Measurements from ENCODE around the gene JAG1. TPM values are rescaled to one million over a fixed set of nuclear protein-coding genes. Genes with fewer than 3 reads are reported as not detected.

Gene JAG1
- total and polyA plus RNA-seq, 4 donors = 22.4 to 226 (median 150) TPM

DNA sequence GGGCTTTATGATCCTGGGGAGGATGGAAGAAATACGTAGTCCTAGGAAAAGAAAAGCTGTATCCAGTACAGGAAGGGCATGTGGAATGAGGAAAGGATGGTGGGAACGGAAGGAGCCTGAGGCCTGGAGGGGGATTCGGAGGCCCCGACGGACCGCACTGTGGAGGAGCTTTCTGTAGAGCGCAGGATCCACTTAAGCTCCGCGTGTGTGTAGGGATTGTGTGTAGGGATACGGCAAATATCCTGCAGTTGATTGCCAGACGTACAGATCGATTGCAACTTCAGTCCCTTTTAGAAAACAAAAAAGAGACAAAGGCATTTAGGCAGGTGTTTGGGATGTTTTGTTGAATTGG is 32.6 kb upstream of the JAG1 start:
- Histone ChIP-seq H3K27ac (ENCODE audit: low read depth in 1 of 2, low read length in 2 of 2) (no peak overlapping the region), H3K9me3 (ENCODE audit: control insufficient read depth, low read length) (no peaks in the 10 kb centered on the region), H3K4me1 (ENCODE audit: control insufficient read depth in 1 of 2, insufficient read depth in 2 of 2, low read length in 2 of 2) (peaks cover 1 to 6% of the 10 kb centered on the region in 2 donors), H3K27me3 (ENCODE audit: control insufficient read depth in 1 of 2, insufficient read depth in 2 of 2, low read length in 1 of 2) (no peaks in the 10 kb centered on the region), H3K36me3 (ENCODE audit: control insufficient read depth in 1 of 2, insufficient read depth in 2 of 2, low read length in 1 of 2) (no peaks in the 10 kb centered on the region), H3K4me3 (ENCODE audit: low read length in 2 of 2) (no peak overlapping the region)
- DNase-seq (no peak), ATAC-seq (ENCODE audit: low FRiP score) (no peak)
- intact Hi-C loops (cut with DNase I) = loop anchor here in 1 of 2 donors (10.0 kb wide), 1 partner anchor 158 kb away; no protein-coding TSS in a partner anchor
- 91 to 95% methylated on average over 12 of the region's 12 CpGs for WGBS, 2 donors

DNA sequence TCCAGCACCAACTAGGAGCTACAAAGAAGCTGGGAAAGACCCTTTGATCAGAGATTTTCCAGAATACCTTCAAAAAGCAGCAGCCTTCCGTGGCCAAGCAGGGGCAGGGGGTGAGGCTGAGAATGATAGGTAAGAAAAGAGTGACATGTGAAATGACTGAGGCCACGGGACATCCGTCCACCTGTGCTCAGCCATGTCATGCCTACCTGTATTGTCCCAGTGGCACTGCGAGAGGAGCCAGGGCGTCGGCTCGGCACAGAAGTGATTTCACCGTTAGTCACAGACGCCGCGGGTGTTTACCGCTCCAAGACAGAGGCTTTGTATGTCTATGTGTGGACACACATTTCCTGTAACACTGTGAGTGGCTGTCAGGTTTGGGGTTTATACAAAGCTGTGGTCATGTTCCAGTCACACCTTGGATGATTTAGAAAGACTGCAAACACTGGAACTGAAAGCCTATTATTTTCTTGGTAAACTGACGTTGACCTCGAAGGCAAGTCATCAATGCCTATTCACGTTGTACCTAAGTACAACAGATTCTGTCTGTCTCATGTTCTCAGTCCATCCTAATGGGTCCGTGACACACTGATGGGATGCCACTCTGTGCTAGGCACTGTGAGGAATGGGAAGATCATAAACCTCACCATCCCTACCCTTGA is 32.1 kb upstream of the JAG1 start:
- 97 to 98% methylated on average over 16 of the region's 16 CpGs for WGBS, 2 donors
- no peak overlapping the region for H3K27ac ChIP-seq (ENCODE audit: low read depth in 1 of 2, low read length in 2 of 2)

DNA sequence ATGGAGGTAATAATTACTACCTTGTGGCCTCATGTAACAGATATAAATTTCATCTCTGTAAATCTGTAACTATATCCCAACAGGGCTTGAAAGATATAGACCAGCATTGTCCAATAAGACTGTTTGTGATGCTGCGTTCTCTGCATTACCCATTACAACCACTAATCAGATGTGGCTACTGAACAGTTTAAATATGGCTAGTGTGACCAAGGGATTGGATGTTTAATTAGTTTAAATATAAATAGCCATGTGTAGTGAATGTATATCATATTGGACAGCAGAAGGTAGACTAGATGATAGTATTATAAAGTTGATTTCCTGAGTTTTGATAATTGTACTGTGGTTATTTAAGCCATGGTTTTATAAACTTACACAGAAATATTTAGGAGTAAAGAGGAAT is 27.8 kb upstream of the JAG1 start:
- H3K4me1 ChIP-seq (ENCODE audit: control insufficient read depth in 1 of 2, insufficient read depth in 2 of 2, low read length in 2 of 2) = peaks cover 0 to 4% of the 10 kb centered on the region in 2 donors
- H3K9me3 ChIP-seq (ENCODE audit: control insufficient read depth, low read length) = no peaks in the 10 kb centered on the region
- 98 to 100% methylated on average over 1 of the region's 1 CpG for WGBS, 2 donors
- no peak overlapping the region for H3K4me3 ChIP-seq (ENCODE audit: low read length in 2 of 2)
- no peak for DNase-seq
- intact Hi-C loops (cut with DNase I) = loop anchor here in 1 of 2 donors (10.0 kb wide), 1 partner anchor 163 kb away; no protein-coding TSS in a partner anchor
- H3K36me3 ChIP-seq (ENCODE audit: control insufficient read depth in 1 of 2, insufficient read depth in 2 of 2, low read length in 1 of 2) = no peaks in the 10 kb centered on the region
- H3K27me3 ChIP-seq (ENCODE audit: control insufficient read depth in 1 of 2, insufficient read depth in 2 of 2, low read length in 1 of 2) = no peaks in the 10 kb centered on the region
- H3K27ac ChIP-seq (ENCODE audit: low read depth in 1 of 2, low read length in 2 of 2) = no peak overlapping the region
- no peak for ATAC-seq (ENCODE audit: low FRiP score)

More for the DNA sequence above, 32.1 kb upstream of the JAG1 start:
- H3K36me3 ChIP-seq (ENCODE audit: control insufficient read depth in 1 of 2, insufficient read depth in 2 of 2, low read length in 1 of 2) = no peaks in the 10 kb centered on the region
- DNase-seq (no peak), ATAC-seq (ENCODE audit: low FRiP score) (no peak)
- no peaks in the 10 kb centered on the region for H3K27me3 ChIP-seq (ENCODE audit: control insufficient read depth in 1 of 2, insufficient read depth in 2 of 2, low read length in 1 of 2)
- H3K4me3 ChIP-seq (ENCODE audit: low read length in 2 of 2) = no peak overlapping the region
- intact Hi-C loops (cut with DNase I) = loop anchor here in 1 of 2 donors (10.0 kb wide), 1 partner anchor 159 kb away; no protein-coding TSS in a partner anchor
- peaks cover 1 to 4% of the 10 kb centered on the region in 2 donors for H3K4me1 ChIP-seq (ENCODE audit: control insufficient read depth in 1 of 2, insufficient read depth in 2 of 2, low read length in 2 of 2)
- no peaks in the 10 kb centered on the region for H3K9me3 ChIP-seq (ENCODE audit: control insufficient read depth, low read length)

DNA sequence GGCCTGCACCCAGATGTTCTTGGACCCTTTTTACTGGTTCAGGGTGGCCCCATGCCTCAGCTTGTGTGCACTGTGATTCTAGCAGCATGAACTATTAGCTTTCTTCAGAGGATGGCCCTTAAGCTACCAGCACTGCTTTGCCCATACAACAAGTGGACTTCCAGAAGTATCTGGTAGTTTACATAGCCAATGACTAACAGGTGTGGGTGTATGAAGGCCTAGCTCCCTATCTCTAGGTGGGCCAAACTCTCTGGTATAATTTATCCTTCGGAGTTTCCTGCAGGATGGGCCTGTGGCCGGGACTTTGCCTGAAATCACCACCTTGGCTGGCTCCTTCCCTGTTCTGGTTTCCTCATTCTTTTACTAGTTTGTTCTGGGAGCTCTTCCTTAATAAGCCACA is 26.1 kb upstream of the JAG1 start:
- no peaks in the 10 kb centered on the region for H3K27me3 ChIP-seq (ENCODE audit: control insufficient read depth in 1 of 2, insufficient read depth in 2 of 2, low read length in 1 of 2)
- no peaks in the 10 kb centered on the region for H3K9me3 ChIP-seq (ENCODE audit: control insufficient read depth, low read length)
- H3K4me1 ChIP-seq (ENCODE audit: control insufficient read depth in 1 of 2, insufficient read depth in 2 of 2, low read length in 2 of 2) = peaks cover 0 to 4% of the 10 kb centered on the region in 2 donors
- no peak overlapping the region for H3K4me3 ChIP-seq (ENCODE audit: low read length in 2 of 2)
- whole genome bisulfite sequencing, 2 donors = 62 to 67% methylated on average over 2 of the region's 2 CpGs
- no peaks in the 10 kb centered on the region for H3K36me3 ChIP-seq (ENCODE audit: control insufficient read depth in 1 of 2, insufficient read depth in 2 of 2, low read length in 1 of 2)
- no peak for DNase-seq
- intact Hi-C loops (cut with DNase I) = loop anchor here in 1 of 2 donors (10.0 kb wide), 1 partner anchor 165 kb away; no protein-coding TSS in a partner anchor
- no peak overlapping the region for H3K27ac ChIP-seq (ENCODE audit: low read depth in 1 of 2, low read length in 2 of 2)
- no peak for ATAC-seq (ENCODE audit: low FRiP score)

DNA sequence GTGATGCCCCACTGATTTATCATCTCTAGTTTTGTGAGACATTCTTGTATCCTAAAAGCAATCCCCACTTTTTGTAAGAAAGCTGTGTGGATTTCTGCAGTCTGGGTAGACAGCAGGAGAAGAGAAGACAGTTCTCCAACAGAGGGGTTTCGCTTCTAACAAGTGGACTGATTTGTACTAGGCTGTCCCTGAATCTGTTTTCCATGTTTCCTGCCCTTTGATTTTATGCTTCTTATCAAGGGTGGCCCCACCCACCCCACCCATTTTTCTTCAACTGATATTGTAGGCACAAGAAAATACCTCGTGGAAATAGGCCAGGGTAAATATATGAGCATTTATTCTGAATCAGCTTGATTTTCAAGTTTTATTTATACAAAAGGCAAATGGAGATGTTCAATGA is 25.7 kb upstream of the JAG1 start:
- H3K36me3 ChIP-seq (ENCODE audit: control insufficient read depth in 1 of 2, insufficient read depth in 2 of 2, low read length in 1 of 2) = no peaks in the 10 kb centered on the region
- DNase-seq = no peak
- intact Hi-C loops (cut with DNase I) = no loop called here
- 52 to 54% methylated on average over 2 of the region's 2 CpGs for WGBS, 2 donors
- H3K9me3 ChIP-seq (ENCODE audit: control insufficient read depth, low read length) = no peaks in the 10 kb centered on the region
- no peaks in the 10 kb centered on the region for H3K27me3 ChIP-seq (ENCODE audit: control insufficient read depth in 1 of 2, insufficient read depth in 2 of 2, low read length in 1 of 2)
- no peak overlapping the region for H3K27ac ChIP-seq (ENCODE audit: low read depth in 1 of 2, low read length in 2 of 2)
- no peak overlapping the region for H3K4me3 ChIP-seq (ENCODE audit: low read length in 2 of 2)
- no peak for ATAC-seq (ENCODE audit: low FRiP score)
- peaks cover 0 to 4% of the 10 kb centered on the region in 2 donors for H3K4me1 ChIP-seq (ENCODE audit: control insufficient read depth in 1 of 2, insufficient read depth in 2 of 2, low read length in 2 of 2)

DNA sequence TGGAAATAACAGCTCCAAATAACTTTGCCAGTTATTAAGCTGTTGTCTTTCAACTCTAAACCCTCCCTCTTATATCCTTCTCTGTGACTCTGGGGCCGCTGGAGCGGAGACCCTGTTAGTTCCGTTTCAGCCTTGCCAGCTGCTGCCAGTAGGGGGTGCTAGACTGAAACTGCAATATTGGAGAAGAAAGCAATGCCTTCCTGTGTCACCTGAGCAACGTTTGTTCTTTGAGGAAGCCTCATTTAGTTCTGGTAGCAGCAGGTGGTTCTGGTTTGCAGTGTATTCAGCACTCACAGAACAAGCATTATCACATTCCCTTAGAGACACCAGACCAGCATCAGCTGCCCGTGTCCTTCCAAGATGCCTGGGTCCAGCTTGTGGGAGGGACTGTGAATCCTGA is 22.9 kb upstream of the JAG1 start:
- Histone ChIP-seq H3K36me3 (ENCODE audit: control insufficient read depth in 1 of 2, insufficient read depth in 2 of 2, low read length in 1 of 2) (no peaks in the 10 kb centered on the region), H3K4me3 (ENCODE audit: low read length in 2 of 2) (no peak overlapping the region), H3K9me3 (ENCODE audit: control insufficient read depth, low read length) (no peaks in the 10 kb centered on the region), H3K4me1 (ENCODE audit: control insufficient read depth in 1 of 2, insufficient read depth in 2 of 2, low read length in 2 of 2) (peaks cover 0 to 4% of the 10 kb centered on the region in 2 donors), H3K27me3 (ENCODE audit: control insufficient read depth in 1 of 2, insufficient read depth in 2 of 2, low read length in 1 of 2) (no peaks in the 10 kb centered on the region), H3K27ac (ENCODE audit: low read depth in 1 of 2, low read length in 2 of 2) (no peak overlapping the region)
- DNase-seq (no peak), ATAC-seq (ENCODE audit: low FRiP score) (no peak)
- 79 to 81% methylated on average over 5 of the region's 5 CpGs for WGBS, 2 donors
- intact Hi-C loops (cut with DNase I) = no loop called here

DNA sequence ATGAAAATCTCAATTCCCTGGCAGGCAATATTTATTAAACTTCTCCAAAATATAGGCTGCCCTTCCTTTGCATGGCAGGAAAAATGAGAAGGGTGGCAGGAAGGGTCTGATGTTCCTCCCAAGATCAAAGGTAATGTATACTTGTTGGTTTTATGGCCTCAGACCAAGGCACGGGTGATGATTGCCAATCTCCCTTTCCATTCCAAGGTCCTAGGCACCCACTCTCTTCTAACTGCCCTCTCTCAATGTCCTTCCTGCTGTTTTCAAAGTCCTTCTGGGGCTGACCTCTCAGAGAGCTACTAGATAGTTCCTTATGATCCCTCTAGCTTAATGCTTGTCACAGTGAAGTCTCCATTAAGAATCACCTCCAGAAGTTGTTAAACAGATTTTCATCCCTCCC is 15.6 kb upstream of the JAG1 start:
- H3K27ac ChIP-seq (ENCODE audit: low read depth in 1 of 2, low read length in 2 of 2) = no peak overlapping the region
- intact Hi-C loops (cut with DNase I) = no loop called here
- no peaks in the 10 kb centered on the region for H3K27me3 ChIP-seq (ENCODE audit: control insufficient read depth in 1 of 2, insufficient read depth in 2 of 2, low read length in 1 of 2)
- H3K36me3 ChIP-seq (ENCODE audit: control insufficient read depth in 1 of 2, insufficient read depth in 2 of 2, low read length in 1 of 2) = no peaks in the 10 kb centered on the region
- peaks cover 3% of the 10 kb centered on the region for H3K9me3 ChIP-seq (ENCODE audit: control insufficient read depth, low read length)
- H3K4me3 ChIP-seq (ENCODE audit: low read length in 2 of 2) = no peak overlapping the region
- no peak for DNase-seq
- ATAC-seq (ENCODE audit: low FRiP score) = no peak
- H3K4me1 ChIP-seq (ENCODE audit: control insufficient read depth in 1 of 2, insufficient read depth in 2 of 2, low read length in 2 of 2) = no peaks in the 10 kb centered on the region
- 73 to 77% methylated on average over 1 of the region's 1 CpG for WGBS, 2 donors

DNA sequence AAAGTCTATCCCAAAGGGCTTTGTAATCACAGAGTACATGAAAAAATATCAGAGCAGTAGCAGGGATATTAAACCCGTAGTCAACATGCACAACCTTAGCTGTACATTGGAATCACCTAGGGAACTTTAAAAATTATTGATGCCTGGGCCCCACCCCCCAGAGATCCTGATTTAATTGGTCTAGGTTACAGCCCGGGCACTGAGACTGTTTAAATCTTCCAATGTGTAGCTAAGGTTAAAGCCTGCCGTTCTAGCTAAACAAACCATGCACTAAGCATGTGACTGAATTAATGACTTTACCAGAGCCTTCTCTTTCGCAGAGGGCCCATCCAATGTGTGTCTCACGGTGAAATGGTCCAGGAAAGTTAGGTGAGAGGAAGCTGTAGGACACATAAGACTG is 14.1 kb upstream of the JAG1 start:
- H3K4me1 ChIP-seq (ENCODE audit: control insufficient read depth in 1 of 2, insufficient read depth in 2 of 2, low read length in 2 of 2) = no peaks in the 10 kb centered on the region
- WGBS, 2 donors = 91 to 93% methylated on average over 5 of the region's 5 CpGs
- DNase-seq = no peak
- no peak overlapping the region for H3K27ac ChIP-seq (ENCODE audit: low read depth in 1 of 2, low read length in 2 of 2)
- H3K27me3 ChIP-seq (ENCODE audit: control insufficient read depth in 1 of 2, insufficient read depth in 2 of 2, low read length in 1 of 2) = no peaks in the 10 kb centered on the region
- peaks cover 3% of the 10 kb centered on the region for H3K9me3 ChIP-seq (ENCODE audit: control insufficient read depth, low read length)
- ATAC-seq (ENCODE audit: low FRiP score) = no peak
- H3K4me3 ChIP-seq (ENCODE audit: low read length in 2 of 2) = no peak overlapping the region
- no peaks in the 10 kb centered on the region for H3K36me3 ChIP-seq (ENCODE audit: control insufficient read depth in 1 of 2, insufficient read depth in 2 of 2, low read length in 1 of 2)
- intact Hi-C loops (cut with DNase I) = no loop called here

DNA sequence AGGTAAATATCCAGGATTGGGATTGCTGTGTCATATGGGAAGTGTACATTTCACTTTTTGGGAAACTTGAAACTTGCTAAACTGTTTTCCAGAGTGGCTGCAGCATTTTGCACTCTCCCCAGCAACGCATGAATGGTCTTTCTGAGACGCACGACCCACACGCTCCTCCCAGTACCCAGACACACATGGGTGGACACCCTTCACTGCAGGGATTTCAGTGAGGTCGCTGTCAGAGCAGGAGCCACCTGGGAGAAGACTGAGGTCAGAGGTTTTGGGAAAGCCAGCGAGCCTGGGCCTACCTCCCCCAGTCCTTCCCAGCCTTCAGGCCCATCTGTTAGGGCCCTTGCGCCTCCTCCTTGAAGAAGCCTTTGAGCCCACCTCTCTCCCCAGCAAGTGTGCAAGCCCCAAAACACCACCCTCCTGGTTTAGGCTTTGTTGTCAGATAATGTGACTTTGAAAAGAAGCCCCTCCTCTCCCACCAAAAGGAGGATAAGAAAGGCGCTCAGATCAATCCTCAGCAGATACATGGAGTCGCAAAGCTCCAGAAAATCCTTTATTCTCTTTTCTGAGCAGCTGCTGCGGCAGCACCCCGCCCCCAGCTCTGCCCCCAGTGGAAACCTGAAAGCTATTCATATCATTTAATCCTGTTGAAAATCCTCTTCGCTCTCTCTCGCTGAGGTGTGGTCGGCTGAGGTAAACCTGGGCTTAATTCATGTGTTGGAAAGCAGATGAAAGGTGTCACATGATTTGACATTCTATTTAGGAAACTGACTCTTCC is 12.7 kb upstream of the JAG1 start:
- H3K4me3 ChIP-seq (ENCODE audit: low read length in 2 of 2) = no peak overlapping the region
- WGBS, 2 donors = 97% methylated on average over 14 of the region's 14 CpGs
- intact Hi-C loops (cut with DNase I) = no loop called here
- no peak for ATAC-seq (ENCODE audit: low FRiP score)
- no peaks in the 10 kb centered on the region for H3K27me3 ChIP-seq (ENCODE audit: control insufficient read depth in 1 of 2, insufficient read depth in 2 of 2, low read length in 1 of 2)
- DNase-seq = no peak
- no peak overlapping the region for H3K27ac ChIP-seq (ENCODE audit: low read depth in 1 of 2, low read length in 2 of 2)
- no peaks in the 10 kb centered on the region for H3K4me1 ChIP-seq (ENCODE audit: control insufficient read depth in 1 of 2, insufficient read depth in 2 of 2, low read length in 2 of 2)
- no peaks in the 10 kb centered on the region for H3K36me3 ChIP-seq (ENCODE audit: control insufficient read depth in 1 of 2, insufficient read depth in 2 of 2, low read length in 1 of 2)
- H3K9me3 ChIP-seq (ENCODE audit: control insufficient read depth, low read length) = peaks cover 3% of the 10 kb centered on the region
